ENCODE results near the gene TMEM176A. TPM values are rescaled to one million over a fixed set of nuclear protein-coding genes. Genes with fewer than 3 reads are reported as not detected.

TMEM176A gene
- total RNA-seq, 1 donor = not detected

GRCh38 chr7:150778738-150779301 lies 21.7 kb upstream of the TMEM176A start:
- TF ChIP-seq, protein P1, sequence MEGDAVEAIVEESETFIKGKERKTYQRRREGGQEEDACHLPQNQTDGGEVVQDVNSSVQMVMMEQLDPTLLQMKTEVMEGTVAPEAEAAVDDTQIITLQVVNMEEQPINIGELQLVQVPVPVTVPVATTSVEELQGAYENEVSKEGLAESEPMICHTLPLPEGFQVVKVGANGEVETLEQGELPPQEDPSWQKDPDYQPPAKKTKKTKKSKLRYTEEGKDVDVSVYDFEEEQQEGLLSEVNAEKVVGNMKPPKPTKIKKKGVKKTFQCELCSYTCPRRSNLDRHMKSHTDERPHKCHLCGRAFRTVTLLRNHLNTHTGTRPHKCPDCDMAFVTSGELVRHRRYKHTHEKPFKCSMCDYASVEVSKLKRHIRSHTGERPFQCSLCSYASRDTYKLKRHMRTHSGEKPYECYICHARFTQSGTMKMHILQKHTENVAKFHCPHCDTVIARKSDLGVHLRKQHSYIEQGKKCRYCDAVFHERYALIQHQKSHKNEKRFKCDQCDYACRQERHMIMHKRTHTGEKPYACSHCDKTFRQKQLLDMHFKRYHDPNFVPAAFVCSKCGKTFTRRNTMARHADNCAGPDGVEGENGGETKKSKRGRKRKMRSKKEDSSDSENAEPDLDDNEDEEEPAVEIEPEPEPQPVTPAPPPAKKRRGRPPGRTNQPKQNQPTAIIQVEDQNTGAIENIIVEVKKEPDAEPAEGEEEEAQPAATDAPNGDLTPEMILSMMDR (IDR thresholded peaks at IDR 0.05; ENCODE audit: insufficient read depth, low read depth, low read length) = peak; percentile 87
- DNase-seq (ENCODE audit: low read depth) = peak; percentile 67
- H3K4me3 ChIP-seq (ENCODE audit: low read depth, low read length) = no peak overlapping the region

DNA sequence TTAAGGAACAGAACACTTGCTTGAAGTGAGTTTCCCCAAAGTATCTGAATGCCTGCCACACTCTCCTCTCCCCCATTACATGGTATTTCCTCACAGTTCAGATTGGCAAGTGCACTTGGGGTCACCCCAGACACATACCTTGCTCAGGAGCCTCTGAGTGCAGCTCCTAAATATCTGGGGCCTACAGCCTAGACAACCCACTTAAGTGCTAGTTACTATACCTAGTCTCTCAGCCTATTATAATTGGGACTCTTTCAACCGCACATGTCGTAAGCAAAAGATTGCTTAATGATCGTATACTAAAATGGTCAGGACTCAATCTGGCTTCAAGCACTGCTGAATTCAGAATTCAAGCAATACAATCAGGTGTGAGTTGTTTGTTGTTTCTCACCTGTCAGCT lies 20.3 kb upstream of the TMEM176A start:
- H3K4me3 ChIP-seq (ENCODE audit: low read depth, low read length) = no peak overlapping the region
- no peak for DNase-seq (ENCODE audit: low read depth)
- TF ChIP-seq, protein P1 (IDR thresholded peaks at IDR 0.05; ENCODE audit: insufficient read depth, low read depth, low read length) = no peak

DNA sequence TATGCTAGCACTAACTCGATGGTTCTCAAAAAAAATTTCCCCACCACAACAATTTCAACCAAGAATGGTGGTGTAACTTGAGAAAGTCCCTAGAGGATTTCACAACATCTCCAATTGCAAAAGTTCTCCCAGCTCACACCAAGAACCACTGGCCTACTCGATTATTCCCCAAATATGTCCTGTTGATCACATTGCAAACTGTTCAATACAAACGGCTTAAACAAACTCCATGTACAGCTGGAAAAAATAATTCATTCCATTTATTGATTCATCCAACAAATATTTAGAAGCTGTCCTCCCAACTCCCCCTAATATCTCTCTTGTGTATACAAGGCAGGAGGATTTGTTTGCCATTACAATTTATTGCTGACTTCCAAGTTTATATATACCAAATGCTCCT lies 19.5 kb upstream of the TMEM176A start:
- TF ChIP-seq, protein P1 (IDR thresholded peaks at IDR 0.05; ENCODE audit: insufficient read depth, low read depth, low read length) = no peak
- no peak overlapping the region for H3K4me3 ChIP-seq (ENCODE audit: low read depth, low read length)
- DNase-seq (ENCODE audit: low read depth) = peak; percentile 67

DNA sequence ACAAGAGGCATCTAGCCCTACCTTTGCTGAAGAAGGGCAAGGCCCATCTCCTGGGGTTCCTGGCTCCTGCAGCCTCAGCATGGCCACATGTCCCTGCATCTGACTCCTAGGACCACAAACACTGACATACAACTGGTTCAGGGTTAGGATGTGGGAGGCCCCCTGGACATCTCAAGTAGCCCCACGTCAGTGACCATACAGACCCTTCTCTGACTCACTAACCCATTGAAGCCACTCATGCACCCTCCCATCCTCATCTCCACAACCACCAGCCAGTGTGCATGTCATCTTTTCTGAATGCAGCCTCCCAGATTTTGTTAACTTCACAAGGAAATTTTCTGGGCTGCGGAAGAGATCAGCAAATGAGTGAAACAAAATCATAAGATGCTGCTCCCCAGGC lies 18.6 kb upstream of the TMEM176A start:
- no peak for DNase-seq (ENCODE audit: low read depth)
- H3K4me3 ChIP-seq (ENCODE audit: low read depth, low read length) = no peak overlapping the region
- TF ChIP-seq, protein P1 (IDR thresholded peaks at IDR 0.05; ENCODE audit: insufficient read depth, low read depth, low read length) = no peak

GRCh38 chr7:150784120-150784736 lies 16.3 kb upstream of the TMEM176A start:
- TF ChIP-seq, protein P1 (IDR thresholded peaks at IDR 0.05; ENCODE audit: insufficient read depth, low read depth, low read length) = no peak
- DNase-seq (ENCODE audit: low read depth) = no peak
- H3K4me3 ChIP-seq (ENCODE audit: low read depth, low read length) = no peak overlapping the region

DNA sequence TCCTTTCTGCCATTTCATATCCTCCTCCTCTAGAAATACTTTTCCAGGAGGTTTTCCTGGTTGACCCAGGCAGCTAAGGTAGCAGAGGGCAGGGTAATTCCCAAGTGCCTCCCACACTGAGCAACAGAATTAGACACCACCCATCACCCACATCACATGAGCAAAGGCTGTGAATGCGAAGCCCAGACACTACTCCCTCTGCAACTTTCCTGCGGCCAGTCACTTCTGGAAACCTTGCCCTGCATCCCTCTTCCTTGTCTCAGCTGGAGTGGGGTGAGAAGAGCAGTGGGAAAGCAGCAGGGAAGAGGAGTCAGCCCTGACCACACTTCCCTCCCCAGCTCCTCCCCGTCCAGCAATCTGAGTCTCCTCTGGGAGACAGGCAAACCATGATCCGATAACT lies 15.6 kb upstream of the TMEM176A start:
- no peak for DNase-seq (ENCODE audit: low read depth)
- no peak overlapping the region for H3K4me3 ChIP-seq (ENCODE audit: low read depth, low read length)
- TF ChIP-seq, protein P1 (IDR thresholded peaks at IDR 0.05; ENCODE audit: insufficient read depth, low read depth, low read length) = no peak
